Measurements from ENCODE around the gene FBN1.

FBN1 gene

DNA sequence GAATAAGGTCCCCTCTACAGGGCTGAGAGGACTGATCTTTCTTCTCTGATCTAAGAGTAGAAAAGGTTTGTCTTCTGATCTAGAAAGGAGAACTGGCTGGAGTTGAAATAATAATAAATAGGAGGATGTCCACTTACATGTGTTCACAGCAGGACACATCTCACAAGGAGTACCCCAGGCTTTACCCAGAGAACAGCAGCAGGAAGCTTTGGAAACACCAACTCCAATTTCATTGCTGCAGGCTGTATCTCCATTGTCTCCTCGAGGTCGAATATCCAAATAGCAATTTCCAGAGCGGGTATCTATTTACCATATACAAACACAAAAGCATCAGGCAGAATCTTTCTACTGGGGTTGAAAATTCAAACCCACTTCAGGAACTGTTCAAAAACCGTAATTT lies 177.7 kb downstream of the FBN1 start:
- TF ChIP-seq MYNN (tag by site-specific recombination; IDR thresholded peaks at IDR 0.05; ENCODE audit: borderline replicate concordance) (no peak), ZNF529 (tag by site-specific recombination; IDR thresholded peaks at IDR 0.05; ENCODE audit: insufficient replicate concordance) (no peak), KLF8 (tag by site-specific recombination; IDR thresholded peaks at IDR 0.05) (no peak), ZNF670 (tag by site-specific recombination; IDR thresholded peaks at IDR 0.05; ENCODE audit: low read depth) (no peak), MZF1 (tag by site-specific recombination; IDR thresholded peaks at IDR 0.05; ENCODE audit: borderline replicate concordance) (no peak), SCRT2 (tag by site-specific recombination; IDR thresholded peaks at IDR 0.05) (no peak), SP7 (tag by site-specific recombination; IDR thresholded peaks at IDR 0.05) (no peak), ZNF174 (tag by site-specific recombination; IDR thresholded peaks at IDR 0.05) (no peak), KLF10 (tag by site-specific recombination; IDR thresholded peaks at IDR 0.05) (no peak), ZNF350 (tag by site-specific recombination; IDR thresholded peaks at IDR 0.05) (no peak)
- Histone ChIP-seq H3K9me3 (ENCODE audit: control insufficient read depth, insufficient read depth, low read depth, low read length) (no peaks in the 10 kb centered on the region), H3K36me3 (ENCODE audit: control insufficient read depth in 2 of 2, insufficient read depth in 1 of 2, low read length in 2 of 2) (peaks cover 0 to 68% of the 10 kb centered on the region in 2 experiments; a peak in 1 of 3 replicates)

DNA sequence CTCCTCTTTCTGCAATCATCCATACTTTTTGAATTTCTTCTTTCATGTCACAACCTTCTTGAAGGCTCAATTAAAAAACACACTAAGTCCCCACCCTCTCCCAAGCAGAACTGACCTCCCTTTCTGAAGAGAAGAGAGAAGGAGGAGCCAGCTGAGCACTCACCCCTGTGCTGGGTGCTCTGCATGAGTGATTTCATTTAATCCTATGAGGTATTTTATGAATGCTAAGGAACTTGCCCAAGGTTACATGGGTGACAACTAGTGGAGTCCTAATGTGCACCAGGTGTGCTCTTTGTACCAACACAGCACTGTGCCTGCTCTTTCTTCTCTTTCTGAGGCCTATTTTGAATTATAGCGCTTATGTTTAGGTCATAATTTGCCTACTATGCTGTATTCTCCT lies 178.7 kb downstream of the FBN1 start:
- no peak for TF ChIP-seq RBAK (tag by site-specific recombination; IDR thresholded peaks at IDR 0.05)
- no peak for TF ChIP-seq ZIC2 (tag by site-specific recombination; IDR thresholded peaks at IDR 0.05)
- TF ChIP-seq ZBTB20 (tag by site-specific recombination; IDR thresholded peaks at IDR 0.05) = no peak
- TF ChIP-seq, protein P1, sequence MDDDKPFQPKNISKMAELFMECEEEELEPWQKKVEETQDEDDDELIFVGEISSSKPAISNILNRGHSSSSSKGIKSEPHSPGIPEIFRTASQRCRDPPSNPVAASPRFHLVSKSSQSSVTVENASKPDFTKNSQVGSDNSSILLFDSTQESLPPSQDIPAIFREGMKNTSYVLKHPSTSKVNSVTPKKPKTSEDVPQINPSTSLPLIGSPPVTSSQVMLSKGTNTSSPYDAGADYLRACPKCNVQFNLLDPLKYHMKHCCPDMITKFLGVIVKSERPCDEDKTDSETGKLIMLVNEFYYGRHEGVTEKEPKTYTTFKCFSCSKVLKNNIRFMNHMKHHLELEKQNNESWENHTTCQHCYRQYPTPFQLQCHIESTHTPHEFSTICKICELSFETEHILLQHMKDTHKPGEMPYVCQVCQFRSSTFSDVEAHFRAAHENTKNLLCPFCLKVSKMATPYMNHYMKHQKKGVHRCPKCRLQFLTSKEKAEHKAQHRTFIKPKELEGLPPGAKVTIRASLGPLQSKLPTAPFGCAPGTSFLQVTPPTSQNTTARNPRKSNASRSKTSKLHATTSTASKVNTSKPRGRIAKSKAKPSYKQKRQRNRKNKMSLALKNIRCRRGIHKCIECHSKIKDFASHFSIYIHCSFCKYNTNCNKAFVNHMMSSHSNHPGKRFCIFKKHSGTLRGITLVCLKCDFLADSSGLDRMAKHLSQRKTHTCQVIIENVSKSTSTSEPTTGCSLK (tag by site-specific recombination; IDR thresholded peaks at IDR 0.05) = no peak
- no peak for TF ChIP-seq KLF7 (tag by site-specific recombination; IDR thresholded peaks at IDR 0.05; ENCODE audit: borderline replicate concordance)
- no peak for TF ChIP-seq ZNF610 (tag by site-specific recombination; IDR thresholded peaks at IDR 0.05; ENCODE audit: borderline replicate concordance)
- TF ChIP-seq ZSCAN16 (tag by site-specific recombination; IDR thresholded peaks at IDR 0.05) = no peak
- no peak for TF ChIP-seq ZNF768 (tag by site-specific recombination; IDR thresholded peaks at IDR 0.05)
- TF ChIP-seq ZNF677 (tag by site-specific recombination; IDR thresholded peaks at IDR 0.05) = no peak
- TF ChIP-seq ZNF777 (tag by site-specific recombination; IDR thresholded peaks at IDR 0.05; ENCODE audit: borderline replicate concordance) = no peak
- TF ChIP-seq ZNF10 (tag by site-specific recombination; IDR thresholded peaks at IDR 0.05) = no peak
- no peak for TF ChIP-seq ZNF596 (tag by site-specific recombination; IDR thresholded peaks at IDR 0.05)
- TF ChIP-seq GLI4 (tag by site-specific recombination; IDR thresholded peaks at IDR 0.05) = no peak
- no peak for TF ChIP-seq ZNF155 (tag by site-specific recombination; IDR thresholded peaks at IDR 0.05)
- TF ChIP-seq ZNF366 (tag by site-specific recombination; conservative IDR thresholded peaks at IDR 0.05) = no peak
- ChIA-PET POLR2A (no interaction called here), CTCF (no interaction called here)
- H3K4me3 ChIP-seq (ENCODE audit: low read depth, low read length) = no peak overlapping the region
- no peaks in the 10 kb centered on the region for H3K9me3 ChIP-seq (ENCODE audit: control insufficient read depth, insufficient read depth, low read depth, low read length)
- no peaks in the 10 kb centered on the region for H3K4me1 ChIP-seq (ENCODE audit: control insufficient read depth, insufficient read depth, low read length)
- H3K36me3 ChIP-seq (ENCODE audit: control insufficient read depth in 2 of 2, insufficient read depth in 1 of 2, low read length in 2 of 2) = peaks cover 0 to 67% of the 10 kb centered on the region in 2 experiments; a peak in 1 of 3 replicates
- no peak overlapping the region for H3K27ac ChIP-seq (ENCODE audit: extremely low read depth, low read depth, low read length)

More for the DNA sequence above, 177.7 kb downstream of the FBN1 start:
- Histone ChIP-seq H3K27ac (ENCODE audit: extremely low read depth, low read depth, low read length) (no peak overlapping the region), H3K4me3 (ENCODE audit: low read depth, low read length) (no peak overlapping the region), H3K4me1 (ENCODE audit: control insufficient read depth, insufficient read depth, low read length) (no peaks in the 10 kb centered on the region)
- ChIA-PET CTCF (no interaction called here), POLR2A (no interaction called here)

Measured in HEK293 (cell line).